SK-N-SH (cell line): ENCODE results near the gene THAP7. TPM values are rescaled to one million over a fixed set of nuclear protein-coding genes. Genes with fewer than 3 reads are reported as not detected.

ENCODE experiments used
- CTCF ChIA-PET: fragments of 300-600, 350-600 bp; formaldehyde crosslinking; extraction: SDS; loops from one replicate; lab custom pipeline; 2021; lab: Yijun Ruan, JAX
- POLR2A ChIA-PET: fragments of 350-600 bp; sonication (Branson Sonifier 250); formaldehyde crosslinking; extraction: SDS; loops from one replicate; lab custom pipeline; 2020; ENCODE audit warnings: antibody characterized with exemption, inconsistent platforms; lab: Yijun Ruan, JAX
- DNase-seq: peaks from one replicate; pipeline ENCODE4 v3.0.0; 2012
- H2AFZ ChIP-seq: fragments of 200-600 bp; sonication (generic); 2 replicates; pipeline ENCODE4 v1.8.1; 2016; ENCODE audit warnings: antibody characterized with exemption, mild to moderate bottlenecking, low read depth
- H3F3A ChIP-seq: fragments of 200-600 bp; sonication (generic); replicated peaks from 2 replicates; pipeline ENCODE3; 2016; ENCODE audit warnings: antibody characterized with exemption, mild to moderate bottlenecking; ENCODE audit not compliant: insufficient read depth
- H3K27ac ChIP-seq, 2 experiments: fragments of 200-500 bp in 1 of 2; fragments of 200-600 bp in 1 of 2; sonication (Bioruptor generic) in 1 of 2; sonication (generic), shearing (Covaris generic) in 1 of 2; 2 replicates each; pipeline versions ENCODE4 v1.5.1 to v1.6.1; 2014 to 2016; ENCODE audit warnings: low read depth in 2 of 2, inconsistent platforms in 1 of 2, low read length in 1 of 2, mild to moderate bottlenecking in 1 of 2, mixed read lengths in 1 of 2
- H3K27me3 ChIP-seq: fragments of 200-600 bp; sonication (generic), shearing (Covaris generic); 2 replicates; pipeline ENCODE4 v1.6.1; 2016; ENCODE audit warnings: mixed run types; ENCODE audit not compliant: insufficient read depth
- H3K36me3 ChIP-seq, 2 experiments: fragments of 200-500 bp in 1 of 2; fragments of 200-600 bp in 1 of 2; sonication (Bioruptor generic) in 1 of 2; sonication (generic) in 1 of 2; replicated peaks in 1 of 2; 2 replicates each; pipeline versions ENCODE3 to v1.5.1; 2014 to 2016; ENCODE audit warnings: low read length in 1 of 2, mild to moderate bottlenecking in 1 of 2; ENCODE audit not compliant: insufficient read depth in 2 of 2, control insufficient read depth in 1 of 2
- H3K4me1 ChIP-seq, 2 experiments: fragments of 200-500 bp in 1 of 2; fragments of 200-600 bp in 1 of 2; sonication (Bioruptor generic) in 1 of 2; sonication (generic), shearing (Covaris generic) in 1 of 2; 2 replicates each; pipeline versions ENCODE4 v1.5.1 to v1.6.1; 2014 to 2016; ENCODE audit warnings: low read depth in 1 of 2, low read length in 1 of 2, mixed run types in 1 of 2; ENCODE audit not compliant: insufficient read depth in 2 of 2, control insufficient read depth in 1 of 2
- H3K4me2 ChIP-seq: fragments of 200-600 bp; sonication (generic), shearing (Covaris generic); 2 replicates; pipeline ENCODE4 v1.6.1; 2017; ENCODE audit warnings: mixed run types
- H3K4me3 ChIP-seq, 2 experiments: fragments of 200-500 bp in 1 of 2; fragments of 200-600 bp in 1 of 2; sonication (Bioruptor generic) in 1 of 2; sonication (generic), shearing (Covaris generic) in 1 of 2; 2 replicates each; pipeline versions ENCODE4 v1.5.1 to v1.8.1; 2014 to 2016; ENCODE audit warnings: low read depth in 2 of 2, inconsistent platforms in 1 of 2, low read length in 1 of 2, mild to moderate bottlenecking in 1 of 2, mixed read lengths in 1 of 2, moderate library complexity in 1 of 2
- H3K79me2 ChIP-seq: fragments of 200-600 bp; sonication (generic); 2 replicates; pipeline ENCODE4 v1.8.1; 2017; ENCODE audit warnings: mild to moderate bottlenecking; ENCODE audit not compliant: insufficient read depth
- H3K9ac ChIP-seq: fragments of 200-600 bp; sonication (generic); 2 replicates; pipeline ENCODE4 v1.6.1; 2017; ENCODE audit warnings: mixed run types
- H3K9me2 ChIP-seq: fragments of 200-600 bp; sonication (generic); 2 replicates; pipeline ENCODE4 v1.6.1; 2017; ENCODE audit warnings: mixed run types
- H3K9me3 ChIP-seq: fragments of 200-600 bp; sonication (generic); 2 replicates; pipeline ENCODE4 v1.6.1; 2017; ENCODE audit warnings: mixed run types, mild to moderate bottlenecking, moderate library complexity
- H4K20me1 ChIP-seq: fragments of 200-600 bp; sonication (generic); 2 replicates; pipeline ENCODE4 v1.6.1; 2017; ENCODE audit warnings: mild to moderate bottlenecking, mixed run types; ENCODE audit not compliant: insufficient read depth
- CTCF ChIP-seq: fragments of 200-600 bp; sonication (generic); IDR thresholded peaks from 2 replicates; pipeline ENCODE4 v1.6.1; 2017; ENCODE audit warnings: antibody characterized with exemption, mild to moderate bottlenecking, moderate library complexity
- ELF1 ChIP-seq: IDR thresholded peaks from 2 replicates; pipeline ENCODE4 v1.4.0; 2012
- EZH2phosphoT487 ChIP-seq: fragments of 200-600 bp; sonication (generic); IDR thresholded peaks from 2 replicates; pipeline ENCODE4 v1.6.1; 2017; ENCODE audit warnings: low read depth, mixed run types, mild to moderate bottlenecking, antibody characterized with exemption, moderate library complexity, borderline replicate concordance
- JUND ChIP-seq: IDR thresholded peaks from 2 replicates; pipeline ENCODE4 v1.4.0; 2012
- NFIC ChIP-seq: IDR thresholded peaks from 2 replicates; pipeline ENCODE4 v1.4.0; 2012; ENCODE audit warnings: borderline replicate concordance
- POLR2AphosphoS5 ChIP-seq: IDR thresholded peaks from 2 replicates; pipeline ENCODE4 v1.6.1; 2012; ENCODE audit warnings: low read depth, low read length
- RFX5 ChIP-seq: IDR thresholded peaks from 2 replicates; pipeline ENCODE4 v1.6.1; 2012; ENCODE audit warnings: mild to moderate bottlenecking, improper control_type of control experiment, low read length
- RXRA ChIP-seq: IDR thresholded peaks from 2 replicates; pipeline ENCODE4 v1.4.0; 2012; ENCODE audit warnings: low read depth, mild to moderate bottlenecking, borderline replicate concordance
- SIN3A ChIP-seq: IDR thresholded peaks from 2 replicates; pipeline ENCODE4 v1.6.1; 2012; ENCODE audit warnings: low read depth, mild to moderate bottlenecking, low read length, moderate library complexity, borderline replicate concordance
- TCF12 ChIP-seq: IDR thresholded peaks from 2 replicates; pipeline ENCODE4 v1.4.0; 2012
- USF1 ChIP-seq: IDR thresholded peaks from 2 replicates; pipeline ENCODE4 v1.4.0; 2012; ENCODE audit warnings: low read depth, borderline replicate concordance
- YY1 ChIP-seq: IDR thresholded peaks from 2 replicates; pipeline ENCODE4 v1.4.0; 2012; ENCODE audit warnings: low read depth, mild to moderate bottlenecking
- WGBS: methylation state at CpG from one replicate; pipeline ENCODE4 v1.1.6; 2017; ENCODE audit warnings: low lambda C conversion rate; 5-methylcytosine and 5-hydroxymethylcytosine counted together
- polyA plus RNA-seq, 3 experiments: library from polyadenylated mRNA; depleted of rRNA; stranded (reverse); fragments of >200 nt; gene quantifications; 2 replicates each; pipeline ENCODE4 v1.2.3, GENCODE V29; 2012
- TF ChIP-seq, protein P1 (sequence below): fragments of 150-350 bp; IDR thresholded peaks from 2 replicates; pipeline ENCODE4 v1.6.1; 2016; ENCODE audit warnings: mild to moderate bottlenecking, low read depth, low read length

Gene THAP7
- polyA plus RNA-seq, 1 of the 3 experiments (the other 2 are of a cell fraction) = 32.0 TPM

DNA sequence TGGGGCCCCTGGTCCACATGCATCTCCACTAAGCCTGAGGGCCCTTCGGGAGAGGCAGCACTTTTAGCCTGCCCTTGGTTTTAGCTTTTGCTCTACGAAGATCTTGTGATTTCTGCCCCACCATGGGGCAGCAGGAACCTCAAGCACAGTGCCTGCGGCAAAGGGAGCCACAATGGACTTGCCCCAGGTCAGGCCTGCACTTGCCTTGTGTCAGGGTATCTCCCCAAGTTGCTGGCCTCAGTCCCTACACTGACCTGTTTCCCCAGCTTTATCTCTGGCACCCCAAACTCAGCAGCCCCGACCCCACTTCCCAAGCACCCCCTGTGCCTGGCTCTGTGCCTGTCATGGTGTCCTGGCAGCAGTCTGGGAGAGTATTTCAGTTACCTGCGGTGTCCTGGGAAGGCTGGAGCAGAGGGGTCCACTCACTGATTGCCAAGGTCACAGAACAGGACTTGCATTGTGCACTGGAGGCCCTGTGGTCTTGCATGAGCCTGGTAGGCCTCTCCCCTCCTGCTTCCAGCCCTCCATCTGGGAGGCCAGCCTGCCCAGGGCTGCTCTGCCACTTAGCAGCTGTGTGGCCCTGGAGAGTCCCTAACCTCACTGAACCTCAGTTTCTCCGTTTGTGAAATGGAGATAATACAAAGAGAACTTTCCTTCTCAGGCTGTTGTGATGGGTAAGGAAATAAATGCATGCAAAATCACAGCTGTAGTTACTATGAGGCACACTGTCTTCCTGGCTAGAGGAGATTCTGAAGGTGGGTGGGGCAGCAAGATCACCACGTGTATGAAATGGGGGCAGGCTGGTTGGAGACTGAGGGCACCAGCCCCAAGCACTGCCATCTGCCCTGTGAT is 38.5 kb downstream of the THAP7 start:
- ChIA-PET POLR2A (interaction anchor here (1.6 kb wide), 1 partner anchor 19 kb away, joined by 6 read pairs; the partner anchor contains the start of gene LZTR1), CTCF (interaction anchor here (1.2 to 7.0 kb wide), 6 partner anchors 10 to 159 kb away, joined by 3 to 44 read pairs (median 14); partner anchors contain the start of gene LZTR1)
- TF ChIP-seq CTCF = no peak
- no peak for TF ChIP-seq RXRA
- no peak for TF ChIP-seq POLR2AphosphoS5
- TF ChIP-seq YY1 = no peak
- no peak for TF ChIP-seq JUND
- TF ChIP-seq, protein P1, sequence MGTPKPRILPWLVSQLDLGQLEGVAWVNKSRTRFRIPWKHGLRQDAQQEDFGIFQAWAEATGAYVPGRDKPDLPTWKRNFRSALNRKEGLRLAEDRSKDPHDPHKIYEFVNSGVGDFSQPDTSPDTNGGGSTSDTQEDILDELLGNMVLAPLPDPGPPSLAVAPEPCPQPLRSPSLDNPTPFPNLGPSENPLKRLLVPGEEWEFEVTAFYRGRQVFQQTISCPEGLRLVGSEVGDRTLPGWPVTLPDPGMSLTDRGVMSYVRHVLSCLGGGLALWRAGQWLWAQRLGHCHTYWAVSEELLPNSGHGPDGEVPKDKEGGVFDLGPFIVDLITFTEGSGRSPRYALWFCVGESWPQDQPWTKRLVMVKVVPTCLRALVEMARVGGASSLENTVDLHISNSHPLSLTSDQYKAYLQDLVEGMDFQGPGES = no peak
- TF ChIP-seq TCF12 = no peak
- no peak for TF ChIP-seq ELF1
- no peak for TF ChIP-seq RFX5
- TF ChIP-seq EZH2phosphoT487 = no peak
- no peak for TF ChIP-seq NFIC
- no peak for TF ChIP-seq SIN3A
- TF ChIP-seq USF1 = no peak
- no peaks in the 10 kb centered on the region for H3K27me3 ChIP-seq
- H2AFZ ChIP-seq = no peak overlapping the region
- H3K27ac ChIP-seq = no peak overlapping the region
- WGBS = 76% methylated on average over 6 of the region's 7 CpGs
- DNase-seq = peak; percentile 15
- no peaks in the 10 kb centered on the region for H3K9me2 ChIP-seq
- no peaks in the 10 kb centered on the region for H3K9me3 ChIP-seq
- no peak overlapping the region for H3K4me2 ChIP-seq
- no peaks in the 10 kb centered on the region for H4K20me1 ChIP-seq
- no peak overlapping the region for H3K4me3 ChIP-seq
- no peaks in the 10 kb centered on the region for H3K79me2 ChIP-seq
- peaks cover 0 to 19% of the 10 kb centered on the region in 2 experiments; a peak in 1 of 4 replicates for H3K4me1 ChIP-seq
- H3K9ac ChIP-seq = no peak overlapping the region
- no peaks in the 10 kb centered on the region for H3K36me3 ChIP-seq
- no peaks in the 10 kb centered on the region for H3F3A ChIP-seq
